Ishikawa (cell line): ENCODE measurements around the gene FSCN2.

Experiments
- CEBPB ChIP-seq: IDR thresholded peaks from 2 replicates; pipeline ENCODE4 v1.6.1; 2012
- EGR1 ChIP-seq: IDR thresholded peaks from 2 replicates; pipeline ENCODE4 v1.6.1; 2012
- EP300 ChIP-seq: IDR thresholded peaks from 2 replicates; pipeline ENCODE4 v1.6.1; 2012; ENCODE audit warnings: borderline replicate concordance
- FOXM1 ChIP-seq: IDR thresholded peaks from 2 replicates; pipeline ENCODE4 v1.6.1; 2012; ENCODE audit warnings: low read depth, borderline replicate concordance
- NFIC ChIP-seq: IDR thresholded peaks from 2 replicates; pipeline ENCODE4 v1.6.1; 2012
- RAD21 ChIP-seq: IDR thresholded peaks from 2 replicates; pipeline ENCODE4 v1.6.1; 2012; ENCODE audit warnings: low read depth
- TAF1 ChIP-seq: IDR thresholded peaks from 2 replicates; pipeline ENCODE4 v1.6.1; 2012; ENCODE audit warnings: low read depth, mild to moderate bottlenecking
- TCF12 ChIP-seq: IDR thresholded peaks from 2 replicates; pipeline ENCODE4 v1.6.1; 2012; ENCODE audit warnings: low read depth
- YY1 ChIP-seq: IDR thresholded peaks from 2 replicates; pipeline ENCODE4 v1.6.1; 2012; ENCODE audit warnings: low read depth
- ZBTB7A ChIP-seq: IDR thresholded peaks from 2 replicates; pipeline ENCODE4 v1.6.1; 2012; ENCODE audit warnings: low read depth
- TF ChIP-seq, protein P1 (sequence below): IDR thresholded peaks from 2 replicates; pipeline ENCODE4 v1.6.1; 2012; ENCODE audit warnings: low read depth, mild to moderate bottlenecking
- TF ChIP-seq, protein P2 (sequence below): IDR thresholded peaks from 2 replicates; pipeline ENCODE4 v1.6.1; 2012

DNA sequence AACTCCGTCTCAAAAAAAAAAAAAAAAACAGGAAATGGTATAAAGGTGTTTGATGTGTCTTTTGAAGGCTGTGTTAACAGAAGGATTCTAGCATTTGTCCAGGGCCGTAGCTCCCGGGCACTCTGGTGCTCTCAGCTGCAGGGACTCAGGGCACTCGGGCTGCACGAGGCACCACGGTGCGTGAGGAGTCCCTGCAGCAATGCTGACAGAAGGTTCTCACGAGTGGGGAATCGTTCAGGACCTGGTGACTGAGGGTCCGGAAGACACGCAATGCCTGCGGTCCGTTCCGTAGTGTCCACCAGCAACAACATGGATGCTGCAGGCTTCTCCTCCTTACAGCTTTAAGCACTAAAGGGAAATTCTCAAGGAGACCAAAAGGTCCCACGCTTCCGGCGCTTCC, 36.6 kb downstream of the FSCN2 start:
- TF ChIP-seq EGR1 (no peak), EP300 (no peak), RAD21 (no peak), TCF12 (no peak), ZBTB7A (no peak), FOXM1 (no peak), TAF1 (no peak), CEBPB (no peak), YY1 (no peak), NFIC (no peak)
- TF ChIP-seq, protein P1, sequence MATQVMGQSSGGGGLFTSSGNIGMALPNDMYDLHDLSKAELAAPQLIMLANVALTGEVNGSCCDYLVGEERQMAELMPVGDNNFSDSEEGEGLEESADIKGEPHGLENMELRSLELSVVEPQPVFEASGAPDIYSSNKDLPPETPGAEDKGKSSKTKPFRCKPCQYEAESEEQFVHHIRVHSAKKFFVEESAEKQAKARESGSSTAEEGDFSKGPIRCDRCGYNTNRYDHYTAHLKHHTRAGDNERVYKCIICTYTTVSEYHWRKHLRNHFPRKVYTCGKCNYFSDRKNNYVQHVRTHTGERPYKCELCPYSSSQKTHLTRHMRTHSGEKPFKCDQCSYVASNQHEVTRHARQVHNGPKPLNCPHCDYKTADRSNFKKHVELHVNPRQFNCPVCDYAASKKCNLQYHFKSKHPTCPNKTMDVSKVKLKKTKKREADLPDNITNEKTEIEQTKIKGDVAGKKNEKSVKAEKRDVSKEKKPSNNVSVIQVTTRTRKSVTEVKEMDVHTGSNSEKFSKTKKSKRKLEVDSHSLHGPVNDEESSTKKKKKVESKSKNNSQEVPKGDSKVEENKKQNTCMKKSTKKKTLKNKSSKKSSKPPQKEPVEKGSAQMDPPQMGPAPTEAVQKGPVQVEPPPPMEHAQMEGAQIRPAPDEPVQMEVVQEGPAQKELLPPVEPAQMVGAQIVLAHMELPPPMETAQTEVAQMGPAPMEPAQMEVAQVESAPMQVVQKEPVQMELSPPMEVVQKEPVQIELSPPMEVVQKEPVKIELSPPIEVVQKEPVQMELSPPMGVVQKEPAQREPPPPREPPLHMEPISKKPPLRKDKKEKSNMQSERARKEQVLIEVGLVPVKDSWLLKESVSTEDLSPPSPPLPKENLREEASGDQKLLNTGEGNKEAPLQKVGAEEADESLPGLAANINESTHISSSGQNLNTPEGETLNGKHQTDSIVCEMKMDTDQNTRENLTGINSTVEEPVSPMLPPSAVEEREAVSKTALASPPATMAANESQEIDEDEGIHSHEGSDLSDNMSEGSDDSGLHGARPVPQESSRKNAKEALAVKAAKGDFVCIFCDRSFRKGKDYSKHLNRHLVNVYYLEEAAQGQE = no peak
- TF ChIP-seq, protein P2, sequence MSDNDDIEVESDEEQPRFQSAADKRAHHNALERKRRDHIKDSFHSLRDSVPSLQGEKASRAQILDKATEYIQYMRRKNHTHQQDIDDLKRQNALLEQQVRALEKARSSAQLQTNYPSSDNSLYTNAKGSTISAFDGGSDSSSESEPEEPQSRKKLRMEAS = no peak
